ENCODE data around the gene NMNAT1. TPM values are rescaled to one million over a fixed set of nuclear protein-coding genes. Genes with fewer than 3 reads are reported as not detected.

Gene NMNAT1
- total RNA-seq = 3.7 and 6.6 TPM in 2 replicates

DNA sequence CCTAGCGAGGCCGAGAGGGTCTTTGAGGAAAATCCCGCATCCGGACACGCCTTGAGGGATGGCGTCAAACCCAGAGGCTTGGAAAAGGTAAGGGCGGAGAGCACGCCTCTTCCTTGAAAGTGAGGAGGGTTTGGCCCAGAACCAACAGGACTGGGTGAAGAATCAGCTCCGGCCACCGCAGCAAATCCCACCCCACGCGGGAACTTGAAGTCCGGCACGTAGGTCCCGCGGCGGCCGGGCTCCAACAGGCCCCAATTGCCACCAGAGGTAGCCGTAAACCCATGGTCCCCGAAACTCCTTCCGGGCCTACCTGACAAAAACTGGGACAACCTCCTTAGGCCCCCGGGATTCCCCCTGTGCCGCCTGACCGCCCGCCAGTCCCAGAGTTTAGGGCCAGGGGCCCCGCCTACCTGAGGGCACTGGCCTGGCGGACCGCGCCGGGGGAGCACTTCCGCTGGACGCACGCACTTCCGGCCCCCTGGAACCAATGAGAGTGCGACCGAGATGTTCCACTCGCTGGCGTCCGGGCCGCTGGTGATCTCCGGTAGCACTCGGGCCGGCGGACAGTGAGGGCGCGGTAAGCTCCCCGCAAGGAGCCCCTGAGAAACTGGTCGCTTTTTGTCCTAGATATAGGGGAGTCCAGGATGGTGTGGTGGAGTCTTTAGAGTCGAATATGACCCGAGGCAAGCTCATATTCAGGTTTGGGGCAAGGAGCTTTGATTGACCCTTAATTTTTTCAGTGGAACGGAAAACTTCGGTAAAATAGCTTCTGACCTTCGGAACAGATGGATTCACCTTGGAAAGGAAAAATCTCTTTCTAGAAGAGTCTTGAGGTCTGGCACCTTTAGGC lies at the start of gene NMNAT1, which contains the start of gene LZIC:
TSS of gene NMNAT1 (plus strand) at position 537 of the 850 bp plus-strand sequence. CDS start 28,599 bp downstream, outside the sequence.
TSS of gene LZIC (minus strand) at position 453 of the 850 bp plus-strand sequence. CDS start 6,772 bp downstream, outside the sequence.

DNA sequence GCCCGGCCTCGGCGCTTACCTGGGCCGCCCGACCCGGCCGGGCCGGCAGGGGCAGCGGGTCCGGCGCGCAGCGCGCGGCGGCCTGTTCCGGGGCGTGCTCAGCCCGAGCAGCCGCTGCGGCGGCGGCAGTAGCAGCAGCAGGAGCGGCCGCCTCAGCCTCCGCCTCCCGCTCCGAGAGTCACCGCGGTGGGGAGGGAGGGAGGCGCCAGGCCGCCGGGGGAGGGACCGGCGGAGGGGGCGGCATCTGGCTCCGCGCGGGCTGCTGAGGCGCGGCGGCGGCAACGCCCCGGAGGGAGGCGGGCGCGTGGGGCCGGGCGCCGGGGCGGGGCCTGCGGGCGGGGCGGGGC lies 33.2 kb upstream of the NMNAT1 start, which contains the start of gene CTNNBIP1:
TSS of gene CTNNBIP1 (minus strand) at position 194 of the 347 bp plus-strand sequence. CDS start 38,205 bp downstream, outside the sequence.

DNA sequence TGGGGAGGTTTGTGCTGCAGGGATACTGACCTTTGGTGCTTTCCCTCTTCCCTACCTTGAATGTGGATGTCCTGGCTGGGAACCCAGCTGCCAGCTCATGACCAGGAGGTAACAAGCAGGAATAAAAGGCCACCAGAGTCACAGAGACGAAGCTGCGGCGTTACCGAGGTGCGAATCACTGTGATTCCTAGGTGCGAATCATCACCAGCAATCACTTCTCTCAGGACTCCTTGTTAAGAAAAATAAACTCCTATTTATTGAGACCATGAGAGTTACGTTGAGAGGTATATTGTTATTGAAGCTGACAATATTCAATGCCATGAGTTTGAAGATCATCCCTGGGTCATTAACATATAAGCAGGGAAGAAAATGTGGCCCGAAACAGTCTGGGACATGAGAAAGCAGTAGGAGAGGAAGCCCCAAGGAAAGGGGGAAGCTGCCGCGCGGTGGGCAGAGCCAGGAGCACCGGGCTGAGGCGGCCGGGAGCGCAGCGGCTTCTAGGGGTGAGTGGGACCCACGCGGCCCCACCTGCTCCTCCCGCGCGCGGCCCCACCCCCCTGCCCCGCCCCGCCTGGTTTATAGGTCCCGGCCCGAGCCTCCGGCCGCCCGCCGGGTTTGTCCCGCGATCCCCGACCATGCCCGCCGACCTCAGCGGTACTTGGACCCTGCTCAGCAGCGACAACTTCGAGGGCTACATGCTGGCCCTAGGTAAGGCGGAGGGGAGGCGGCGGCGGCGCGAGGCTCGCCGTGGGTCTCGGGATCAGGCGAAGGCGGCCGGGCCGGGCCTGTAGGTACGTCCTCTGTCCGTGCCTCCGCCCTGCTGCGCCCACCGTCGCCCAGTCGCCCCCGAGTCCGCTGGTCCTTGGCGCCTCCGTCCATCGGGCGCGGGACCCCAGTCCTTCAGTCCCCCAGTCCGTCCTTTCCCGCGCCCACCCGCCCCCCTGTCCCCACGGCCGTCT lies 53.6 kb downstream of the NMNAT1 start, which contains the start of gene RBP7:
TSS of gene RBP7 (plus strand) at position 605 of the 959 bp plus-strand sequence. CDS start at position 636, 31 bp downstream.

GRCh38 chr1:10032590-10033358 lies 89.5 kb downstream of the NMNAT1 start, which contains the start of gene UBE4B:
UBE4B (plus strand) TSS chr1:10032958; CDS start chr1:10033671, 713 bp downstream.

Other genes with a start within 250 kb of the NMNAT1 start
- 106 and 128 TPM in 2 replicates for gene CLSTN1, start 119.5 kb upstream of the NMNAT1 start, total RNA-seq
- gene CTNNBIP1, start 33.2 kb upstream of the NMNAT1 start, total RNA-seq = 25.9 and 37.1 TPM in 2 replicates
- gene LZIC, start 84 bp upstream of the NMNAT1 start, total RNA-seq = 5.5 and 13.9 TPM in 2 replicates
- 1.6 and 5.4 TPM in 2 replicates for gene RBP7, start 53.8 kb downstream of the NMNAT1 start, total RNA-seq
- 30.6 and 35.7 TPM in 2 replicates for gene UBE4B, start 89.5 kb downstream of the NMNAT1 start, total RNA-seq

Measured in mesangial cell (primary cell).